Measurements from ENCODE around the gene G6PC1. TPM values are rescaled to one million over a fixed set of nuclear protein-coding genes. Genes with fewer than 3 reads are reported as not detected.

G6PC1 gene
- total and polyA plus RNA-seq, 2 of the 13 experiments (the other 11 are each of a cell fraction or from before 2014, with no cell fraction given), result 1.7 to 37.9 TPM

- TF ChIP-seq FOXP4 (CRISPR knock-in tag; IDR thresholded peaks at IDR 0.05) (peak; percentile 57; the same call in 1 of the 2 replicates), HOXA7 (CRISPR knock-in tag; IDR thresholded peaks at IDR 0.05) (no peak), USF2 (IDR thresholded peaks at IDR 0.05; ENCODE audit: low read depth, low read length) (0 out of 2 replicates have a peak, but pooled peaks have one; percentile 20), USF2 (CRISPR knock-in tag; IDR thresholded peaks at IDR 0.05; ENCODE audit: borderline replicate concordance) (peak; percentile 80; the same call in 1 of the 2 replicates), HNF4A (CRISPR knock-in tag; IDR thresholded peaks at IDR 0.05) (peak; percentile 80), RXRB (CRISPR knock-in tag; IDR thresholded peaks at IDR 0.05; ENCODE audit: borderline replicate concordance) (peak; percentile 88), DR1 (CRISPR knock-in tag; IDR thresholded peaks at IDR 0.05) (no peak; the same call in 1 of the 2 replicates), ZNF512B (CRISPR knock-in tag; IDR thresholded peaks at IDR 0.05; ENCODE audit: borderline replicate concordance) (no peak), ZNF333 (CRISPR knock-in tag; IDR thresholded peaks at IDR 0.05; ENCODE audit: borderline replicate concordance) (0 out of 2 replicates have a peak, but pooled peaks have one; percentile 46), EP300 (IDR thresholded peaks at IDR 0.05; ENCODE audit: low read depth in 2 of 2, low read length in 2 of 2) (peak in 1 of 2 experiments; percentile 67; a peak in 2 of 4 replicates), EP300 (CRISPR knock-in tag; IDR thresholded peaks at IDR 0.05; ENCODE audit: borderline replicate concordance) (no peak), CREB1 (IDR thresholded peaks at IDR 0.05) (no peak), CREB1 (CRISPR knock-in tag; IDR thresholded peaks at IDR 0.05) (no peak), SMAD1 (CRISPR knock-in tag; IDR thresholded peaks at IDR 0.05; ENCODE audit: borderline replicate concordance, low read depth) (0 out of 2 replicates have a peak, but pooled peaks have one; percentile 35), KDM6A (CRISPR knock-in tag; IDR thresholded peaks at IDR 0.05; ENCODE audit: low read depth) (peak; percentile 53; the same call in 1 of the 2 replicates), FOXK1 (CRISPR knock-in tag; IDR thresholded peaks at IDR 0.05; ENCODE audit: borderline replicate concordance, low read depth) (peak; percentile 39; the same call in 1 of the 2 replicates)
These were observed 22.3 kb upstream of the G6PC1 start (continued) for GRCh38 chr17:42878123-42878880.

Data from HepG2 (cell line).